ENCODE measurements around the gene FKBP11.

The FKBP11 gene

DNA sequence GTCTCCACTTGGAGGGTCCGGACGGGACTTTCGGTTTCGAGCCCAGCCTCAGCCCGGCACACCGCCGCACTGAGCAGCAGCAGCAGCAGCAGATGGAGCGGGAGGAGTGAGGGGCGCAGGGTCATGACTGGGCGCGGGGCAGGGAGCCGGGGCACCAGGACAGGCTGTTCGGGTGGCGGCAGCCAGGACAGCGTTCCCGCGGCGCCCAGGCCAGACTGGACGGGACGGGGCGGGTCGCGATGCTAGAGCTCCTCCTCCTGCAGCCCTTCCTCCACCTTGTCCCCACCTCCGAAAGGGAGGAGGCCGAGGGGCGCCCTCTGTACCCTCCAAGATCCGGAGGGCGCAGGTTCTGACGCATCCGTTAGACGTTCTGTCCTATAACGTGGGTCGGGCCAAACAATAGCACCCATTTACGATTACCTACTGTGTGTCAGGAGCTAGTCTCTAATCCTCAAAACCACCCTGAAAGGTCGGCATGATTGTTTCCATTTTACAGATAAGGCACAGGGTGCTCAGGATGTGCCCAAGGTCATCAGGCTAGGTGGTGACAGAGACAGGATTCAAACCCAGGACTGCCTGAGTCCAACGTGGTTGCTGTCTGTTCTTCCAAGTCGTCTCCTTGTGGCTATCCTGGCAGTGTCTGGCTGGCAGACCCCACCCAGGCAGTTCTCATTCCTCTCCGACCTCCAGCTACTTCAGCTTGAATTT, at the start of gene FKBP11:
TSS of gene FKBP11 (minus strand) at position 189 of the 708 bp plus-strand sequence. CDS start at position 125, 64 bp downstream.
- no peak for DNase-seq

DNA sequence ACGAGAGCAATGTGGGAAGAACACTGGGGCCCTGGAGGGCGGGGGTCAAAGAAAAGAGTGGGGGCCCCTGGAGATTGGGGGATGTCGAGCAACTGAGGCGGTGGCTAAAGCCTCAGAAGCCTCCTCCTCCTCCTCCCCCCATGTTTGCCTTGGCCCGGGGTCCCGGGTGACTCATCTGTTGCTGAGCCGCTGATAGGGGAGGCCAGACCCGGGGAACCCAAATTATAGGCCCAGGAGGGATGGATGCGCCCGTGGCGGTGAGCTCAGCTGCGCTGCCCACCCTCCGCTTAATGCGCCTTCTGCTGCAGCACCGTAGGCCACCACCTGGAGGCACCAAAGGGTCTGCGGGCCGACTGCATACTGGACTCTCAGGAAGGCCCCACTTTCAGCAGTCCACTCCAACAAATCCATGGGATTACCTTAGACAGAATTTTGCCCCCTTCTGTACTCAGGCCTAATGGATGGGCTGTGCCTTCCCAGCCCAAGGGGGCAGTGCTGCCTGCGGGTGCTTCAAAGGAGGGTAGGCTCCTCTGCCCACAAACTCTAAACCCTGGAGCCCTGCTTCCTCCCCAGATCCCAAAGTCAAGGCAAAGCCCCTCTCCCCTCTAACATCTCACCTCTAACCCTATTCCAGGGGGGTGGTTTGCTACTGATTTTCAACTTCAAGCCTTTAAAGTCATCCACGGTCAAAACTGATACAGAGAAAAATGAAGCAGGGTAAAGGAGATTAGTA, 48.8 kb upstream of the FKBP11 start:
- DNase-seq: no peak

DNA sequence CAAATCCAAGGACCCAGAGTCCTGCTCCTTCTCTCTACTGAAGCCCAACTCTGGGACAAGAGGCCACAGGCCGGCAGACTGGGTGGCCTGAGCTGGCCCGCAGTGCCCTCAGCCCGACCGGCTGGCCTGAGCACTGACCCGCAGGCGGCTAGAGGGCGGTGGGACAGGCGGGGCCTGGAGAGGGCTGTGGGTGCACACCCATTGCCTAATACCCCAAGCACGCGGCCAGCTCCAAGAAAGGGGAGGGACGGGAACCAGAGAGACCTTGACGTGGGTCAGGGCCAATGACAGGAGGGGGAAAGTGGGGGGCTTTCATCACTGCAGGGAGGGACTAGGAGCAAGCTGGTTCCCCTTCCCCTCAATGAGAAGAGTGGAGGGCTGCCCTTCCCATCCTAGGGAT, 48.2 kb upstream of the FKBP11 start:
- DNase-seq: no peak

DNA sequence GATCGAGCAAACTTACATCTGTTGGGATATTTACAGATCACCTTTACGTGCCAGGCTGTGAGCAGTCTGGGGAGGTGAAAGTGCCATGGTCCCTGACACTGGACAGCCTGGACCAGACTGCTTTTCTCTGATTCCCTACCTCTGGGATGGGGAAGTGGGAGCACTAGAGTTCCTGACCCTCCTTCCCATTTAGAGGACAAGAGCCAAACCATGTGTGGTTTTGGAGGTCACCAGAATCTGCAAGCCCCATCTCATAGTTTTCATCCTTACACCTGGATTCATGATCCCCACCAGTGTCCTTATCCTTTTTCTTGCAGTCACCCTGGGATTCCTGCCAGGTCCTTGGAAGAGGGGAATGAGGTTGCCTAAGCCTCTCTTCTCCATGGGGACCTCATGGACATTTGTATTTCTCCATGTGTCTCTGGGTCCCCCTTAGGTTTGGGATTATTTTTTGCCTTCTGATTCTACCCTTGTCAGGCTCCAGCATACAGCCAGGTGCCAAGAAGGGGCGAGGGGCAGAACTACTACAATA, 47.7 kb upstream of the FKBP11 start:
- no peak for DNase-seq

DNA sequence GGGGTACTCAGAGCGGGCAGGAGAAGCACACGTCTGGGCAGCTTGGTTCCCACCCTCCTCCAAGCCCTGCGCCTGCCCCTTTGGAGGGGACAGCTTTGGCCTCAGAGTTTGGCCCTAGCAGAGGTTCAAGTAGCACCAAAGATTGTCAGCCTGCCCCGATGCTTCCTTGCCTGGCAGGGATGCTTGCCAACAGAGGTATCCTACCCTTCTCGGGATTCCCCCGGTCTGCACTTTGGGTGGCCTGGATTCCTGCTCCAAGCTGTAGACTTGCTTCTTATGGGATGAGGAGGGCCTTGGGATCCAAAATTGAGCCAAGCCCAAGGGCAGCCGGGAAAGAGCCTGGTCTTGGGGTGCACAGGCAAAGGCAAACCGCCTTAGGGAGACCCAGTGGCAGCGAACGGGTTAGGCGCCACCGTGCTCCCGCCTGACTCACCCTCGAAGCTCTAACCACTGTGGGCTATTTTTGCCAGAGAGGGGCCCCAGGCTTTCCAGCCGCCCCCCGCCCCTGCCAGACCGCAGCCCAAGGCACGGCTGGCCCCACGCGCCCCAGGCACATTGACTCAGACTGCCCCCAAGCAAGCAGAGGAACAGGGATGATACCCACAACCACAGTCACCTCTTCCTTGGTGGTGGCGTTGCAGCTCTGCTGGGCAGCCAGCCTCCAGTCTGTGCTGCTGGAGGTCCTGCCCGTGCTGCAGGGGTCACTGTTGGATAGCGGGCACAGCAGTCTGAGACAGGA, 47.1 kb upstream of the FKBP11 start:
- DNase-seq: no peak

DNA sequence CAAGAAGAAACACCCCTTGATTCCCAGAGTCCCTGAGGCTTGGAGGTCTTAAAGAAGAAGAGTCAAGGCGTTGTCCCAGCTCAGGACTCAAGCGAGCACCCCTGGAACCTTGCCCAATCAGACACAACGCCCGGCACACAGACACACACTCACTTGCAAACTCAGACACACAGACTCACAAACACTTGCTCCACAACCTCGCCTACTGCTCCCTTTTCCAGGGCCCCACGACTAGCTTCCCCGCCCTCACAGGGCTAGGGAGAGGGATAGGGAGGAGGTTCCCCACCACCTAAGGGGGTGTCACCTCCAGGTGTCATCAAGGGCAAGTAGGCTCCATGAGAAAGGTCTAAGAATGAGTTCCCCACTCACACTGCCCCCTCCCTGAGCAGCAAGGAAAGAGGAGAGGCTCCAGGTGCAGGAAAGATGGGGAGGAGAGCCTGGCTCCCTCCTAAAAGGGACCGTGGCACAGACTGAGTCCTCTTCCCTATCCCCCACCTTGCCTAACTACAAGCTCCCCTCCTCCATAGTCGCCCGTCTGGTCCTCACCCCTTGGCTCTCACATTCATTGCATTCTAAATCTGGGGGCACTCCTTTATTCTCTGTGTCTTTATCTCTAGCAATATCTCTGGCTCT, 45.5 kb upstream of the FKBP11 start:
- DNase-seq: no peak

DNA sequence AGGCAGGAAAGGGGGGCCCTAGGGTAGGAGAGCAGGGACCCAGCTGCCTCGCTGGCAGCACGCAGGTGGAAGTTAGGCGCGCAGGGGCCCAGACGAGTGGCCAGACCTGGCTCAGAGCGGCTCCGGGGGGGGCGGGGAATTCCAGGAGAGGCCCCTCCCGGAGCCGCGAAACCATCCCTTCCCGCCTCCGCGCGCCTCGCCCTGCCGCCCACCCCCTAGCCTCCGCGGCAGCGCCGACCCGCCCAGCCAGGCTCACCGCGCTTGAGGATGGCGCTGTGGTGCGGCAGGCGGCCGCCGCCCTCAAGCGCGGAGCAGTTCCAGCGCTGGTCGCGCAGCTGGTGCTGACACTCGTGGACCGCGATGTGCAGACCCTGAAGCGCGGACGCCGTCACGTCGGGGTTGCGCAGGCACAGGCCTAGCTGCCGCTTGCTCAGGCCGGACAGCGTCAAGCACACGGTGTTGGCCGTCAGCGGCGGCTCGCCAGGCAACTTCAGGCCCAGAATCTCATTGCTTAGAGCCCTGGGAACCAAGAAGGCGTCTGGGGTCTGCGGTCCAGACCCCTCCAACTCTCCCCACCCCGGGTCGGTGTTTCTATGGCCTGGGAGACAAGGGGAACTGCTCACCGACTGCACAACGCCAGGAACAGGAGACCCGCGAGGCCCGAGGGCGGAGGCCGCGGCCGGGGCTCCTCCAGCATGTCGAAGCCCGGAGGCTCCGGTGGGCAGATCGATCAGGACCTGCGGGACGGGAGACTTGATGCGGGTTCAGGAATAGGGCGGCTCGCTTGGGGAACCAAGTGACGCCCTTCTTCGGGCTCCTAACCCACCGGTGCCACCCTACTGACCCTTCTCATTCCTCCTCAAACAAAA, 44.8 kb upstream of the FKBP11 start:
- no peak for DNase-seq

DNA sequence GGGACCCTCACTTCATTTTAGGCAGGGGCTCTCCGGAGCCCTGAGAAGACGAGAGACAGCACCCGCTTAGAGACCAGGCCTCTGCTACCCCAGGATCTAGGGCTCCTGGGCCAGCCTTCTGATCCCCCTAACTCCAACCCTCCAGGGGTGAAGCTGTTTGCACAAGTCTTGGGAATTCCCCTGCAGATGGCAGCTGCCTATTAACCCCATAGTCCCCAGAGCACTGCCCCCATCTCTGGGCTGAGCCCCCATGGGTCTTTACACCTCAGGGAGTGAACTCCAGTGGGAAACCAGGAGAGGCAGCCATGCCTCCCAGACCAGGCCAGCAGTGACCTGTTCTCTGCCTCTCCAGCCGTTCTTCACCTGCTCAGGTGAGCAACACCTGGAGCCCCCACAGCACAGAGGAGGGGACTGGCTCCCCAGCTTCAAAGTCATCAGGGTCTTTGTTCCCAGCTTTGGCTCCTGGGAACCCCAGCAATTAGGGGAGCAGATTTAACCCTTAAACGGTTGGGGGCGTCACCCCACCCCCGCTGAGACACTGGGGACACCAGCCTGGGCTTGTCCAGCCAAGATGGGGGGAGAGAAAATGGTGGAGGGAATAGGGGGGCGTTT, 44.0 kb upstream of the FKBP11 start:
- DNase-seq: no peak

DNA sequence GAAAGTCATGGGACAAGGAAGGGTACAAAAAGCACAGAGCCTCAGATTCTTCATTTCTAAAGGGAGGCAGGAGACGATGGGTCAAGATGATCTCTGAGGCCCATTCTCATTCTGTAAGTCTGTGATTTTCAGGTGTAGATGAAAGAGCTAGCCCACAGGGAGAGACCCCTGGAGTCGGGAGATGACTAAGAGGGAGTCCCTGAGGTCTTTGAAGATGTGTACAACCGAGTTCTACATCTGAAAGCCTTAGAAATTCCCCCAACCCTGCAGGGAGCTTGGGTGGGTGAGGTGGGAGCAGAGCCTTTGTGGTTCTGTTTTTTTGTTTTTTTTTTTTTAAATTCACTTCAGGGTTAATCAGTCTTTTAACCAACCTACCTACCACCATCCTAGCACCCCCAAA, 43.2 kb upstream of the FKBP11 start:
- DNase-seq: no peak

DNA sequence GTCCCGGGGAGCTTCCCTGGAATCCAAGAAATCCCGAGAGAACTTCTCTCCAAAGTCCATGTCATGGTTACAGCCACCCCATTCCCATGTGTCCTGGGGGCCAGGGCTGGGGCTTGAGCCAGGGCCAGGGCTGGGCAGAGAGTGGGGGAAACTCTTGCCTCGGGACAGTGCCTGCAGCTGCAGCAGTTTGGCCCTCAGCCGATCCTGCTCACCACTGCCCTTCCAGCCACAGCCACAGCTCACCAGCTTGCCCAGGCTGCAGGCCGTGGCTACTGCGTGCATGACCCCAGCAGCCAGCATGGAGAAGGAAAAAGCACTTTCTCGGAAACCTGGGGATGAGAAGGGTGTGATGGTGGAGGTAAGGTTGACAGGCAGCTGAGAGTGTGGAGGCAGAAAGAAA, 42.7 kb upstream of the FKBP11 start:
- no peak for DNase-seq

DNA sequence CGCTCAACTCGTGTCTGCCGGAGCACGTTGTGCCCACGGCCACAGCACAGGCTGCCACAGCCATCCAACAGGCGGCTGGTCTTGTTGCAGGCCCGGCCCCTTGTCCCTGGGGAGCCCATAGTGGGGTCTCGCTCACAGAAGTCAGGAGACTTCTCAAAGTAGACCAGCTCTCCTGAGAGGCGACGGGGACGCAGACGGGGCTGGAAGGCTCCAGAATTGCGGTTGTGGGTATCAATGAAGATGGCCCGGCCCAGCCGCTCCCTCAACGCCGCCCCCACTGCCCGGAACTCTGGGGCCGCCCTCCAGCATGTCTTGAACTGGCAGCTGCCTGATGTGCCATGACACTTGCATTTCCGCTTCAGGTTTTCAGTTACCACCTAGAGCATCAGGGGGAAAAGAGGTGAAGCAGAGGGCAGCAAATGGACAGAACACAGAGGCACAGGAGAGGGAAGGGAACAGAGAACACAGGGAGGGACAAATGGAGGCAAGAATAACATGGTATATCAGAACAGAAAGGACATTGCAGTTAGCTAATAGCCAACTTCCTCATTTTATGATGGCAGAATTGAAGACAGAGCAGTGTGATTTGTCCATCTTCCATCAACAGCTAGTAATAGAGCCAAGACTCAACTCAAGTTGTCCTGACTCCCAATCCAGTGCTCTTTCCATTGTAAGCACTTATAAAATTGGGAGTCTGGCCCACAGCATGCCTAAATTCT, 41.0 kb upstream of the FKBP11 start:
- no peak for DNase-seq

DNA sequence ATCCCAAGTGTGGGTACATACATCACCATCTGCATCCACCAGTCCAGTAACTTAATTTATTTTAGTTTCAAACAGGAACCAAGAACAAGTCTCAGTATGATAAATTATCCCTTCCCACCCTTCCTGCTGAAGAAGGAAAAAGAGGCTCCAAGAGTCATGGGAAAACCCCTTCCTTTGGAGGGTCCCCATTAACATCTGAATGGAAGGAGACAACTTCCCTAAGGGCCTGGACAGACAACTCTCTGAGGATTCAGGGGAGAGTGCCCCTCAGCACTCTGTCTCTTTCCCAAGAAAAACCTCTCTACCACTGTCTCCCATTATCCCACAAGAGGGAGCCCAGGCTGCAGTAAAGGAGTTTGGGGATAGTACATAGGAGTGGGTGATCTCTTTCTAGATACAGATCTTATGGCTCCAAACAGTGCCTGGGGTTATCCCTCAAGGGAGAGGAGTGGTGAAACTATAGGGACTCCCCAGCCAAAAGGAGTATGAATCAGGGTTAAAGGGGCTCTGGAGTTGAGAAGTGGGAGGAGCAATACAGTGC, 40.1 kb upstream of the FKBP11 start:
- DNase-seq: no peak

DNA sequence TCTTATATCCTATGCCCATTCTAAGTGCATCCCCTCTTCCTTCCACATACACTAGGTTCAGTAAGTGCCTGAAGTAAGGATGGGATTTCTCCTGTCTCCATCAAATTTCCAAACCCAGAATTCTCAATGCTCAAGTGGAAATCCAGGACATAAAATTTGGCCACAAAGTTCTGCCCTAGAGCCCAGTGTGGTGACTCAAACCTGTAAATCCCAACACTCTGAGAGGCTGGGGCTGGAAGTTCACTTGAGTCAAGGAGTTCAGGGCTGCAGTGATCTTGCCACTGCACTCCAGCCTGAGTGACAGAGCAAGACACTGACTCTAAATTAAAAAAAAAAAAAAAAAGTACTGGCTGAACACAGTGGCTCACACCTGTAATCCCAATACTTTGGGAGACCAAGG, 36.5 kb upstream of the FKBP11 start:
- no peak for DNase-seq

DNA sequence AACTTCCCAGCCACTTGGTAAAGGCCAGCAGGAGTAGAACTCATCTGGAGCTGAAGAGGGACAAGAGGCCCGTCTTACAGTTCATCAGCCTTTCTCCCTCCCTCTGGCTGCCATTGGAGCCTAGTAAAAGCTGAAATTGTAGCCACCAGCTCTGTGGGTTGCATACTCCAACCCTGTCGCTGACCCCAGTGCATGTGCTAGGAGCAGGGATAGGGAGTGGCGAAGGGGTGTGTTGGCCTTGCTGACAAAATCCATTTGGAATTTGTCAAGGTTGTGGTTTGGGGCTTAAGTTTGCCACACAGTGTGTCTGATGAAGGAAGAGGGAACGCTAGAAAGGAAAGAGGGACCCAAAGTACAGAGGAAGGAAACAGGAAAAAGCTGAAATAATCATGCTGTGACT, 36.0 kb upstream of the FKBP11 start:
- no peak for DNase-seq

DNA sequence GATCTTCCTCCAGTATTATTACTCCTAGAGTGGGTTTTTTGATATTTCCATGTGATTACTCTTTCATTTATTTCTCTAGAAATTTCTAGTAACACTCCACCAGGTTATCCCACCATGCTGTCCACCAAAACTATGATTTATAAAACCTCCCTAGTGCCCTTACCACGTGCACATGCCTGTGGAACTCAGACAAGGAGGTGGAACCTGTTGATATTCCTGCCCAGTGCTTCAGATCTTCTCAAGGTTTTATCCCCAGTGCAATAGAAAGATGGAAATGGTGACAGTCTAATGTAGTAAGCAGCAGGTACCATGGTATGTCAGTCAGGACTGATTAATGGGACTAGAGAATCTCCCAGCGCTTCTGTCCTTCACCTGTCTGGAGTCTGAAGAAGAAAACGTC, 35.5 kb upstream of the FKBP11 start:
- no peak for DNase-seq

DNA sequence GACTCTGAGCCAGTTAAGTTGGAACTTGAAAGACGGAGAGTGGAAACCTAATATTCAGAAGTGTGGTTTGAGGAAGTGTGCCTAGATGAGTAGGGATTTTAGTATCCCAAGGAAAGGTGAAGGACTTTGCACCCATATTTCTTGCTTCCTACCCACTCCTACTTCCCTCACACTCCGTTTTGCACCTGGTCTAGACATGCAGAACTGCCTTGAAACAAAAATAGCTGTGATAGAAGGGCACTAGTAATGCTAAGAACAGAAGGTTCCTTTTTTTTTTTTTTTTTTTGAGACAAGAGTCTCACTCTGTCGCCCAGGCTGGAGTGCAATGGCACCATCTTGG, 32.7 kb upstream of the FKBP11 start:
- DNase-seq: no peak

DNA sequence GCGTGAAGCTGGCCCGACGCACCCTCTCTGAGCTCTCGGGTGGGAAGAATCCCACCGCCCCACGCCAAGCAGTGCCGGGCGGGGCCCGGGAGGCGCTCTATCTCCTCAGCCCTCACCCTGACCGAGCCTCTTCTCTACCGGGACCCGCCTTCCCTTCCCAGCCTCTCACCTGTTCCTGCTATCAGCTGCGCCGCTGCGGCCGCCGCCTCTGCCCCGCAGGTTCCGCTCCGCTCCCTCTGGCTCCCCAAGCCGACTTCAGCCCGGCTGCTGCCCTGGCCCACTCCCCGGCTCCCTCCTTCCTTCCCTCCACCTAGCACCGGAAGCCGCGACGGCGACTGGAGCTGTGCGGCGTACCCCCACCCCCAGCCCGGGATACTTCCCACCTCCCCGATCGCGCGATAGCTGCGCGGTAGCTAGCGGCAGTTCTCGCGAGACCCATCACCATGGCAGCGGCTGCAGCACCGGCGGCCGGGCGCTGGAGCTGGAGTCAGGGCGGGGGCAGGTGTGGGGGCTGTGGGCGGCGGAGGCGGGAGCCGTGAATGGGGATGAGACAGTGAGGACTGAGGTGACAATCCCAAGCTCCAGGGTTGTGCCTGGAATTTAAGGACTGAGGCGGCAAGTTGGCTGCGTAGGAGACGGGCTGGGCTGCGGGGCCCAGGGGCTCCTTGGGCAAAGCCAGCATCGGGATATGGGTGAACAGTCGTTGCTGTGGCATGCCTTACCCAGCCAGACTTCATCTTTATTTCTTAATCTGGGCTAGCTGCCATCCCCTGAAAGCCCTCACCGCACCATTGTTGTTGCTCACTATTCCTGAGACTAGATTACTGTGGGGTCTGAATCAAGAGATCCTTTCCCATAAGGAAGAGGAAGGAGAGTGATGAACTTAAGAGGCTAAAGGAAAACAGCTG, 32.1 kb upstream of the FKBP11 start, which contains the start of gene ARF3:
TSS of gene ARF3 (minus strand) at position 347 of the 908 bp plus-strand sequence. CDS start 16,392 bp downstream, outside the sequence.
- peak; percentile 89 to 96 for DNase-seq

DNA sequence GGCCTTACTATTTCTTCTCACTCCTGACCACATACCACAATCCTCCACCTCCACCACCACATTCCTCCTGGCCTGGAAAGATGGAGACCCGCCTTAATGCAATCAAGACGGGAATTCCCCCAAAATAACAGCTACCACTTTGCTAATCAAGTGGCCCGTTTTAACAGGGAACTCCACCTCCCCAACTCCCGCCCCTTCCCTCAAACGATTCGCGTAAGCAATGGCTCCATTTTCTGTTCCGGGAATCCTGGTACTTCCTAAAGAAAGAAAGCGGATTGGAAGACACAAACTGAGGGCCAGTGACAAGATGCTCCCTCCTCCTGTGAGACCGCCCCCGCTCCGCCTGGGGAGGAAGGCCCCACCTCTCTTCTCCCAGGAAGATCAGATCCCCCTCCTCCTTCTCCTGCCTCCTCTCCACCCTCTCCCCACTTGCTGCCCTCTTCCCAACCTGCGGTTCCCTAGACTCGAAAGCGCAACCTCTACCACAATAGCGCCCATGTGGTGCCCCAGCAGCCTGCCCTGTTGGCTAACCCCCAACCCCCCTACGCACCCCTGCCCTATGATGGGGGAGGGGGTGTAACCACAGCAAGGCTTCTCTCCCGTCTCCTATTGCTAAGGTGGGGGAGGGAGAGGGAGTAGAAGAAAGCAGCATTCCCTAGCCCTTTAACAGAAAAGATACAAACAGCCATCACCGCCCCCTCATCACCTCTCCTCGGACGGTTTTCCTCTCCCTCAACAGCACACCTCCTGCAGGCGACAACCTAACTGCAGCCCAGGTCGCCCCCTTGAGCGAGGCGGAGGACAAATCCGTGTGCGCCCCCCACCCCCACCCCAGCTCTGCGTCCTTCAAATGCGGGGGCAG, 31.2 kb upstream of the FKBP11 start:
- DNase-seq: peak; percentile 77 to 90

All from NCI-H187 (cell line).